IMR-90 (cell line): ENCODE measurements around the gene SAP30BP. TPM values are rescaled to one million over a fixed set of nuclear protein-coding genes. Genes with fewer than 3 reads are reported as not detected.

Experiments used
- ATAC-seq: fragments of 200-7000 bp; cut with Tn5 transposase; 2 replicates; pipeline ENCODE4 v1.9.1; 2020; ENCODE audit warnings: low read depth, mild to moderate bottlenecking, moderate library complexity
- BruUV-seq: library from RNA; stranded (reverse); fragments of 400-500 nt; replicated peaks from 2 replicates; lab custom pipeline; 2021; lab: Mats Ljungman, UMichigan
- CTCF ChIA-PET: fragments of 300-600 bp; formaldehyde crosslinking; extraction: SDS; loops from one replicate; lab custom pipeline; 2021; ENCODE audit warnings: antibody characterized with exemption; lab: Yijun Ruan, JAX
- POLR2A ChIA-PET: fragments of 300-600 bp; sonication (Branson Sonifier 250); formaldehyde crosslinking; loops from one replicate; lab custom pipeline; 2022; ENCODE audit warnings: antibody characterized with exemption; ENCODE audit not compliant: unreplicated experiment; lab: Charles Lee
- DNase-seq: peaks from one replicate; pipeline ENCODE4 v3.0.0; 2013
- H2AFZ ChIP-seq: replicated peaks from 2 replicates; pipeline ENCODE3; 2013; ENCODE audit warnings: low read length, mild to moderate bottlenecking; ENCODE audit not compliant: poor library complexity
- H2AK5ac ChIP-seq: 2 replicates; pipeline ENCODE4 v1.6.1; 2013; ENCODE audit warnings: low read depth, low read length, inconsistent platforms
- H2AK9ac ChIP-seq: replicated peaks from 2 replicates; pipeline ENCODE3; 2013; ENCODE audit warnings: mild to moderate bottlenecking, low read depth, low read length, moderate library complexity; ENCODE audit not compliant: poor library complexity
- H2BK120ac ChIP-seq: 2 replicates; pipeline ENCODE4 v1.6.1; 2013; ENCODE audit warnings: low read depth, low read length, inconsistent platforms
- H2BK15ac ChIP-seq: 3 replicates; pipeline ENCODE4 v1.6.1; 2013; ENCODE audit warnings: low read depth, low read length, inconsistent platforms
- H2BK20ac ChIP-seq: 2 replicates; pipeline ENCODE4 v1.6.1; 2013; ENCODE audit warnings: low read depth, mild to moderate bottlenecking, inconsistent platforms, low read length, moderate library complexity
- H2BK5ac ChIP-seq: 2 replicates; pipeline ENCODE4 v1.6.1; 2013; ENCODE audit warnings: mild to moderate bottlenecking, low read depth, low read length, inconsistent platforms; ENCODE audit not compliant: poor library complexity, severe bottlenecking
- H3K14ac ChIP-seq: replicated peaks from 2 replicates; pipeline ENCODE4 v1.6.1; 2013; ENCODE audit warnings: low read depth, low read length, inconsistent platforms
- H3K18ac ChIP-seq: 2 replicates; pipeline ENCODE4 v1.6.1; 2013; ENCODE audit warnings: low read depth, low read length, control low read depth
- H3K23ac ChIP-seq: 2 replicates; pipeline ENCODE4 v1.6.1; 2013; ENCODE audit warnings: low read depth, low read length, inconsistent platforms
- H3K27ac ChIP-seq: 2 replicates; pipeline ENCODE4 v1.5.1; 2013; ENCODE audit warnings: mild to moderate bottlenecking, control low read depth, low read length; ENCODE audit not compliant: insufficient read depth
- H3K27me3 ChIP-seq: 2 replicates; pipeline ENCODE4 v1.6.1; 2013; ENCODE audit warnings: low read length; ENCODE audit not compliant: control insufficient read depth, insufficient read depth
- H3K36me3 ChIP-seq: 2 replicates; pipeline ENCODE4 v1.6.1; 2013; ENCODE audit warnings: low read length, mixed read lengths; ENCODE audit not compliant: control insufficient read depth, insufficient read depth
- H3K4ac ChIP-seq: 2 replicates; pipeline ENCODE4 v1.6.1; 2013; ENCODE audit warnings: low read depth, low read length, inconsistent platforms
- H3K4me1 ChIP-seq: 2 replicates; pipeline ENCODE4 v1.6.1; 2013; ENCODE audit warnings: low read length, mixed read lengths; ENCODE audit not compliant: control insufficient read depth, insufficient read depth
- H3K4me2 ChIP-seq: 2 replicates; pipeline ENCODE4 v1.6.1; 2013; ENCODE audit warnings: low read depth, mild to moderate bottlenecking, control low read depth, low read length, moderate library complexity
- H3K4me3 ChIP-seq: 2 replicates; pipeline ENCODE4 v1.5.1; 2013; ENCODE audit warnings: low read depth, mild to moderate bottlenecking, control low read depth, low read length, moderate library complexity; ENCODE audit not compliant: insufficient read depth
- H3K56ac ChIP-seq: 2 replicates; pipeline ENCODE4 v1.6.1; 2013; ENCODE audit warnings: low read length, inconsistent platforms; ENCODE audit not compliant: insufficient read depth; ENCODE audit errors: extremely low read depth
- H3K79me1 ChIP-seq, 2 experiments: 2 replicates each; pipeline ENCODE4 v1.6.1; 2013; ENCODE audit warnings: low read length in 2 of 2, inconsistent platforms in 1 of 2, low read depth in 1 of 2
- H3K9ac ChIP-seq: 2 replicates; pipeline ENCODE4 v1.6.1; 2013; ENCODE audit warnings: low read depth, low read length, control low read depth
- H3K9me1 ChIP-seq: 2 replicates; pipeline ENCODE4 v1.6.1; 2013; ENCODE audit warnings: low read length, inconsistent platforms; ENCODE audit not compliant: insufficient read depth
- H3K9me3 ChIP-seq: 2 replicates; pipeline ENCODE4 v1.6.1; 2013; ENCODE audit warnings: low read length; ENCODE audit not compliant: control insufficient read depth, insufficient read depth
- H4K20me1 ChIP-seq: 2 replicates; pipeline ENCODE4 v1.6.1; 2013; ENCODE audit warnings: low read length, inconsistent platforms; ENCODE audit not compliant: insufficient read depth
- H4K5ac ChIP-seq: 2 replicates; pipeline ENCODE4 v1.6.1; 2013; ENCODE audit warnings: mild to moderate bottlenecking, low read depth, low read length, control low read depth
- H4K8ac ChIP-seq, 2 experiments: 2 replicates each; pipeline ENCODE4 v1.6.1; 2013; ENCODE audit warnings: low read depth in 2 of 2, low read length in 2 of 2, control low read depth in 1 of 2, inconsistent platforms in 1 of 2
- H4K91ac ChIP-seq: 2 replicates; pipeline ENCODE4 v1.6.1; 2013; ENCODE audit warnings: low read depth, low read length, inconsistent platforms; ENCODE audit not compliant: insufficient read depth
- MAFK ChIP-seq: IDR thresholded peaks from 2 replicates; pipeline ENCODE4 v1.6.1; 2012; ENCODE audit warnings: low read depth, low read length, improper control_type of control experiment
- RAD21 ChIP-seq: IDR thresholded peaks from 2 replicates; pipeline ENCODE4 v1.6.1; 2012; ENCODE audit warnings: low read length, improper control_type of control experiment
- WGBS, 2 experiments: methylation state at CpG; one replicate each; pipeline versions ENCODE4 v1.1.5 to v1.1.7; 2013; ENCODE audit warnings: missing lambda C conversion rate in 2 of 2; ENCODE audit not compliant: insufficient read length in 1 of 2; ENCODE audit errors: extremely low coverage in 2 of 2; 5-methylcytosine and 5-hydroxymethylcytosine counted together
- dilution Hi-C: fragments of 300-500 bp; cut with HindIII; formaldehyde crosslinking; loops from one replicate; pipeline ENCODE4 v1.14.3; 2018; ENCODE audit warnings: low sequenced_read_pairs; ENCODE audit not compliant: unreplicated experiment
- in situ Hi-C: fragments of 300-500 bp; cut with MboI; formaldehyde crosslinking; loops from 3 replicates; pipeline ENCODE4 v1.14.3; 2019; ENCODE audit warnings: low sequenced_read_pairs, inconsistent platforms, mixed read lengths
- intact Hi-C: fragments of 100-400 bp; cut with micrococcal nuclease; formaldehyde crosslinking; loops from 2 replicates; pipeline ENCODE4 v1.10.0; 2022
- polyA plus RNA-seq, 3 experiments: library from polyadenylated mRNA; depleted of rRNA; stranded (reverse); fragments of >200 nt; gene quantifications; 2 replicates each; pipeline ENCODE4 v1.2.3, GENCODE V29; 2012; ENCODE audit warnings: low replicate concordance in 1 of 3
- total RNA-seq: library from RNA; depleted of rRNA; stranded (reverse); fragments of >200 nt; gene quantifications from 2 replicates; pipeline ENCODE4 v1.2.3, GENCODE V29; 2012
- TF ChIP-seq, protein P1 (sequence below): conservative IDR thresholded peaks from 2 replicates; pipeline ENCODE4 v1.5.1; 2012; ENCODE audit warnings: mild to moderate bottlenecking, low read depth, low read length, improper control_type of control experiment

Gene SAP30BP
- total and polyA plus RNA-seq, 2 of the 4 experiments (the other 2 are of a cell fraction): 70.4 to 139 TPM

DNA sequence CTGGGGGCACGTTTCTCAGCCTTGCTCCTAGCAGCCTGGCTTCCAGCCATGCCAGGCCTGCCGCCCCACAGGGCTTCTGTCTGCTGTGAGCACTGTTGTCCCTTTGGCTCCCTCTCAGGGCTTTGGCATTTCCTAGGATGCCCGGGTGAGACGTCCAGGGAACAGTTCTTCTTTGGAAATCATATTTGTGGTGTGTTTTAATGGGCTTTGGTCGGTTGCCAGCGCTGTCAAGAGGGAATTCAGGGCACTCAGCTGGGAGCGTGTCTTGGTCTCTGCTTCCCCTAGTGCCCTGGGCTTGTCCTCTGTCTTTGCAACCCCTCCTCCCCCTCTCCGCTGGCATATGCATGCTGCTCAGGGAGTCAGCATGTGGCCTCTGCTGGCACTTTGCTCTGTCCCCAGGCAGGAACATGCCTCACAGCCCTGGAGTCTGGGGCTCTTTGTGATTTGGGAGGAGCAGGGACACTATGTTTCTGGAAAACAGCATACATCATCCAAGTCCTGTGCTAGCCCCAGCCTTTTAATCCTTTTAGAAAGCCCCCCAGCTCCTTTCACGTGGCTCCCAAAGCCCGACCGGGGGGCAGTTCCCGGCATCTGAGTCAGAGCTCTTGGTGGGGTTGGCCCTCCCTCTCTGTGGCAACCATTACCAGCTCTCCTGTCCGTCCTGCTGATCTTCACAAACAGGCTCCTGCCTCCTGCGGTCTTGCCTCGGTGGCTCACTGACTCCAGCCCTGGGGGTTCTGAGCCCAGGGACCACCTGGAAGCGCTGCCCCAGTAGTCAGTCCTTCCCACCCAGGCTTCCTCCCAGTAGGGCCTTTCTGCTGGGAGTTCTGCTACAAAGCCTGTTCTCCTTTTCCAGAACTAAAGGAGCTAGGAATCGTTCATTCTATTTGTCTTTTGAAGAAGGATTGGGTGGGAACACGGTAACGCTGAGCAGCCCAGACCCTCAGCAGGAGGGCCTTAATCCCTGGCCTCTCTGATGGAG lies 26.7 kb downstream of the SAP30BP start:
- peaks cover 36% of the 10 kb centered on the region for H3K9me1 ChIP-seq
- H3K4me1 ChIP-seq: peaks cover 16% of the 10 kb centered on the region
- H2AK9ac ChIP-seq: peak overlapping the region; percentile 71
- no peak overlapping the region for H3K27ac ChIP-seq
- H4K8ac ChIP-seq: peak overlapping the region in 1 of 2 experiments; percentile 39; a peak in 1 of 4 replicates
- H3K14ac ChIP-seq: no peak overlapping the region
- ATAC-seq (peak; percentile 65), DNase-seq (peak; percentile 56)
- H3K9ac ChIP-seq: no peak overlapping the region
- no peak overlapping the region for H4K91ac ChIP-seq
- no CpG with 5 or more reads among the region's 19 CpGs for WGBS, 2 experiments
- in situ Hi-C loops (no loop called here), dilution Hi-C loops (no loop called here), intact Hi-C loops (no loop called here)
- peak overlapping the region; percentile 1; the same call in 1 of the 2 replicates for H4K5ac ChIP-seq
- BruUV-seq: no TSS peak
- H2BK5ac ChIP-seq: peak overlapping the region; percentile 40
- H3K4me3 ChIP-seq: no peak overlapping the region
- H3K36me3 ChIP-seq: peaks cover 37% of the 10 kb centered on the region
- H3K79me1 ChIP-seq: peaks cover 44 to 91% of the 10 kb centered on the region in 2 experiments
- no peak overlapping the region for H3K4ac ChIP-seq
- H2BK120ac ChIP-seq: no peak overlapping the region
- ChIA-PET CTCF (interaction anchor here (1.0 kb wide), 1 partner anchor 60 kb away, joined by 3 read pairs; no protein-coding TSS in a partner anchor), POLR2A (no interaction called here)
- H3K4me2 ChIP-seq: no peak overlapping the region
- no peak overlapping the region for H2BK15ac ChIP-seq
- no peak overlapping the region for H3K18ac ChIP-seq
- no peaks in the 10 kb centered on the region for H3K27me3 ChIP-seq
- no peak overlapping the region for H2AK5ac ChIP-seq
- no peak overlapping the region for H3K56ac ChIP-seq
- no peaks in the 10 kb centered on the region for H3K9me3 ChIP-seq
- H4K20me1 ChIP-seq: peaks cover 64% of the 10 kb centered on the region
- no peak overlapping the region for H3K23ac ChIP-seq
- no peak overlapping the region for H2BK20ac ChIP-seq
- no peak for TF ChIP-seq RAD21
- TF ChIP-seq MAFK: no peak
- TF ChIP-seq, protein P1, sequence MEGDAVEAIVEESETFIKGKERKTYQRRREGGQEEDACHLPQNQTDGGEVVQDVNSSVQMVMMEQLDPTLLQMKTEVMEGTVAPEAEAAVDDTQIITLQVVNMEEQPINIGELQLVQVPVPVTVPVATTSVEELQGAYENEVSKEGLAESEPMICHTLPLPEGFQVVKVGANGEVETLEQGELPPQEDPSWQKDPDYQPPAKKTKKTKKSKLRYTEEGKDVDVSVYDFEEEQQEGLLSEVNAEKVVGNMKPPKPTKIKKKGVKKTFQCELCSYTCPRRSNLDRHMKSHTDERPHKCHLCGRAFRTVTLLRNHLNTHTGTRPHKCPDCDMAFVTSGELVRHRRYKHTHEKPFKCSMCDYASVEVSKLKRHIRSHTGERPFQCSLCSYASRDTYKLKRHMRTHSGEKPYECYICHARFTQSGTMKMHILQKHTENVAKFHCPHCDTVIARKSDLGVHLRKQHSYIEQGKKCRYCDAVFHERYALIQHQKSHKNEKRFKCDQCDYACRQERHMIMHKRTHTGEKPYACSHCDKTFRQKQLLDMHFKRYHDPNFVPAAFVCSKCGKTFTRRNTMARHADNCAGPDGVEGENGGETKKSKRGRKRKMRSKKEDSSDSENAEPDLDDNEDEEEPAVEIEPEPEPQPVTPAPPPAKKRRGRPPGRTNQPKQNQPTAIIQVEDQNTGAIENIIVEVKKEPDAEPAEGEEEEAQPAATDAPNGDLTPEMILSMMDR: 0 out of 2 replicates have a peak, but pooled peaks have one; percentile 15
- peak overlapping the region; percentile 28 for H2AFZ ChIP-seq
